ENCODE measurements around the gene METRNL. TPM values are rescaled to one million over a fixed set of nuclear protein-coding genes. Genes with fewer than 3 reads are reported as not detected.

The METRNL gene
- total RNA-seq, 1 experiment from 2014 or later: 30.6 TPM

DNA sequence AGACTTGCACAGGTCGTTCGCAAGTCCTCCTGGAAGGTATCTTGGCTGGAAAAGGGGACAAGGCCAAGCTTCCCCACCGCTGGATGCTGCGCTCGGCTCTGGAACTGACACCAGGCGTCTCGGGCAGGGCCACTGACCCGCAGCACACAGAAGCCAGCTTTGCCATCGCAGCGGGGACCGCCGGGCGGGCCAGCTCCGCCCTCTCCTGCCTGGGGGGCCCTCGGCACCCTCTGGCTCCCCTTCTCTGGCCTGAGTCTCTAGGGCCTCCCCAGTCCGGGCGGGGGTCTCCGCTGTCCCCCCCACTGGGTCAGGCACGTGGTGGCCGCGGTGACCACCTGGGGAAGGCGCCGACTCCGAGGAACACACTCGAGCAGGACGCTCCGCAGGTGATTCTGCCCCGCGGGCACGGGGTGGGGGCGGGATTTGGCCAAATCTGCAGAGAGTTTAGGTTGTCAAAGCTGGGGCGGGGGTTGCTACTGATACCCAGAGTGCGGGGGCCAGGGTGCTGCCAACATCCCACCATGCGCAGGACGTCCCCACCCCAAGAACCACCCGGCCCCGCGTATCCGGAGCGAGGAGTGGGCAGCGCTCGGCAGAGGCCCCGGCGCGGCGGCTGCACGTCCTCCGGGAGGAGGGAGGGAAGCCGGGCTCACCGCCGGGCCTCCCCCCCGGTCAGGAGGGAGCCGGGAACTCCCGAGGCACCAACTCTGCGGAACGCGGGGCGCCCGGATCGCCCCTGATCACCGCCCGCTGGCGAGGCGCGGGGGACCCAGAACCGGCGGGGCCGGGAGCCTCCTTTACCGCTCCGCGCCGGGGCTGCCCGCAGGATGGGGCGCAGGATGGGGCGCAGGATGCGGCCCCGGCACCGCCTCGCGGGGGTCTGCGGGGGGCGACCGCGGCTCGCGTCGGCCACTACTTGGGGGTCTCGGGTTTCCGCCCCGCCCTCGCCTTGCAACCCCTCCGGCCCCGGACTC, 744 bp upstream of the METRNL start:
- H3F3A ChIP-seq (ENCODE audit: low read length, unreplicated experiment): no peaks in the 10 kb centered on the region
- no peak overlapping the region for H3K9ac ChIP-seq (ENCODE audit: low read length)
- no peaks in the 10 kb centered on the region for H3K9me3 ChIP-seq (ENCODE audit: low read length)
- ChIA-PET POLR2A (ENCODE audit: unreplicated experiment) (interaction anchor here (0.6 kb wide), 1 partner anchor 195 kb away, joined by 3 read pairs; no protein-coding TSS in a partner anchor), CTCF (no interaction called here)
- intact Hi-C loops (cut with micrococcal nuclease): no loop called here
- peak; percentile 17 for ATAC-seq
- peaks cover 25% of the 10 kb centered on the region for H3K4me1 ChIP-seq (ENCODE audit: insufficient read depth, low read length)
- H3K4me3 ChIP-seq (ENCODE audit: low read length): peak overlapping the region; percentile 73
- no peak for DNase-seq
- no peaks in the 10 kb centered on the region for H4K20me1 ChIP-seq (ENCODE audit: low read length)
- H3K36me3 ChIP-seq (ENCODE audit: low read depth, low read length): no peaks in the 10 kb centered on the region
- TF ChIP-seq EZH2 (IDR thresholded peaks at IDR 0.05; ENCODE audit: low read length, unreplicated experiment) (no peak), EZH2phosphoT487 (IDR thresholded peaks at IDR 0.05; ENCODE audit: borderline replicate concordance, low read length) (no peak)
- TF ChIP-seq, protein P1, sequence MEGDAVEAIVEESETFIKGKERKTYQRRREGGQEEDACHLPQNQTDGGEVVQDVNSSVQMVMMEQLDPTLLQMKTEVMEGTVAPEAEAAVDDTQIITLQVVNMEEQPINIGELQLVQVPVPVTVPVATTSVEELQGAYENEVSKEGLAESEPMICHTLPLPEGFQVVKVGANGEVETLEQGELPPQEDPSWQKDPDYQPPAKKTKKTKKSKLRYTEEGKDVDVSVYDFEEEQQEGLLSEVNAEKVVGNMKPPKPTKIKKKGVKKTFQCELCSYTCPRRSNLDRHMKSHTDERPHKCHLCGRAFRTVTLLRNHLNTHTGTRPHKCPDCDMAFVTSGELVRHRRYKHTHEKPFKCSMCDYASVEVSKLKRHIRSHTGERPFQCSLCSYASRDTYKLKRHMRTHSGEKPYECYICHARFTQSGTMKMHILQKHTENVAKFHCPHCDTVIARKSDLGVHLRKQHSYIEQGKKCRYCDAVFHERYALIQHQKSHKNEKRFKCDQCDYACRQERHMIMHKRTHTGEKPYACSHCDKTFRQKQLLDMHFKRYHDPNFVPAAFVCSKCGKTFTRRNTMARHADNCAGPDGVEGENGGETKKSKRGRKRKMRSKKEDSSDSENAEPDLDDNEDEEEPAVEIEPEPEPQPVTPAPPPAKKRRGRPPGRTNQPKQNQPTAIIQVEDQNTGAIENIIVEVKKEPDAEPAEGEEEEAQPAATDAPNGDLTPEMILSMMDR (conservative IDR thresholded peaks at IDR 0.05; ENCODE audit: low read depth, low read length): no peak
- 0 out of 2 replicates have a peak, but pooled peaks cover 6% of the 10 kb centered on the region for H3K27me3 ChIP-seq (ENCODE audit: low read length)
- no peaks in the 10 kb centered on the region for H3K9me2 ChIP-seq (replicated peaks; ENCODE audit: low read length)
- BruUV-seq (replicated peaks): no TSS peak
- no peak overlapping the region for H3K27ac ChIP-seq (ENCODE audit: low read length)
- 0 out of 2 replicates have a peak, but pooled peaks cover 10% of the 10 kb centered on the region for H3K79me2 ChIP-seq (ENCODE audit: low read length)
- H3K4me2 ChIP-seq (ENCODE audit: low read length): peak overlapping the region; percentile 91
- H2AFZ ChIP-seq (ENCODE audit: low read length): peak overlapping the region; percentile 67

DNA sequence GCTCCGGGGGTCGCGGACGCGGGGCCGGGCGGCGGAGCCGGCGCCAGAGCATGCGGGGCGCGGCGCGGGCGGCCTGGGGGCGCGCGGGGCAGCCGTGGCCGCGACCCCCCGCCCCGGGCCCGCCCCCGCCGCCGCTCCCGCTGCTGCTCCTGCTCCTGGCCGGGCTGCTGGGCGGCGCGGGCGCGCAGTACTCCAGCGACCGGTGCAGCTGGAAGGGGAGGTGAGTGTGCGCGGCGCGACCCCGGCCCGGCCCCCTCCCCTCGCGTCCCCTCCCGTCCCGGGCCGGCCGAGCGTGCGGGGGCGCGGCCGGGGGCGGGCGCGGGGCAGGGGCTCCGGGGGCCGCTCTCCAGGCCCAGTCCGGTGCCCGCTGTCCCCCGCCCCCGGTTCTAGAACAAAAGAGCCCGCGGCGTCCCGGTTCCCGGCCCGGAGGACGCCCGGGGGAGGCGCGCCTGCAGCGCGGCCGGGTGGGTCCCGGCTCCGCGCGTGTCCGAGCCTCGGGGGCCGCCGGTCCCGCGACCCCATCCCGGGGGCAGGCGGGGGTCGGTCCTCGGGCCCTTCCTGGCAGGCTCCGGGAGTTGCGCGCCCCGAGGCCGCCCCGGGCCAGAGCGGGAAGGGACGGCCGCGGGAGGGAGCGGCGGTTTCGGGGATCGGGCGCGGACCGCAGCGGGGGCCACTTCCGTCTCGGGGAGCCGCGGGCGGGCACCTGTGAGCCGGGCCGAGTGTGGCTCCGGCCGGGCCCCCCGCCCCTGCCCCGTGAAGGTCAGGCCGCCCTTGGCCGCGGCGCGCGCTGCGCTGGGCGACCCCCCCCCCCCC, 563 bp downstream of the METRNL start:
- BruUV-seq (replicated peaks): no TSS peak
- Histone ChIP-seq H3K79me2 (ENCODE audit: low read length) (0 out of 2 replicates have a peak, but pooled peaks cover 18% of the 10 kb centered on the region), H3K9ac (ENCODE audit: low read length) (no peak overlapping the region), H3K4me3 (ENCODE audit: low read length) (peak overlapping the region; percentile 60; the same call in 1 of the 2 replicates), H3K9me2 (replicated peaks; ENCODE audit: low read length) (no peaks in the 10 kb centered on the region), H2AFZ (ENCODE audit: low read length) (no peak overlapping the region), H3K9me3 (ENCODE audit: low read length) (no peaks in the 10 kb centered on the region), H3K27ac (ENCODE audit: low read length) (no peak overlapping the region), H3K27me3 (ENCODE audit: low read length) (0 out of 2 replicates have a peak, but pooled peaks cover 6% of the 10 kb centered on the region), H4K20me1 (ENCODE audit: low read length) (no peaks in the 10 kb centered on the region), H3K4me2 (ENCODE audit: low read length) (peak overlapping the region; percentile 60; the same call in 1 of the 2 replicates), H3K36me3 (ENCODE audit: low read depth, low read length) (no peaks in the 10 kb centered on the region), H3F3A (ENCODE audit: low read length, unreplicated experiment) (no peaks in the 10 kb centered on the region), H3K4me1 (ENCODE audit: insufficient read depth, low read length) (peaks cover 31% of the 10 kb centered on the region)
- ATAC-seq (peak; percentile 5), DNase-seq (no peak)
- CTCF ChIA-PET: interaction anchor here (0.6 kb wide), 1 partner anchor 54 kb away, joined by 3 read pairs; no protein-coding TSS in a partner anchor
- POLR2A ChIA-PET (ENCODE audit: unreplicated experiment): no interaction called here
- intact Hi-C loops (cut with micrococcal nuclease): no loop called here
- no peak for TF ChIP-seq EZH2phosphoT487 (IDR thresholded peaks at IDR 0.05; ENCODE audit: borderline replicate concordance, low read length)
- TF ChIP-seq, protein P1 (conservative IDR thresholded peaks at IDR 0.05; ENCODE audit: low read depth, low read length): no peak
- no peak for TF ChIP-seq EZH2 (IDR thresholded peaks at IDR 0.05; ENCODE audit: low read length, unreplicated experiment)

Data from PC-3 (cell line).